ENCODE measurements around the gene RNF26. TPM values are rescaled to one million over a fixed set of nuclear protein-coding genes. Genes with fewer than 3 reads are reported as not detected.

Gene RNF26
- total and polyA plus RNA-seq, 4 donors: 8.2 to 25.4 (median 13.6) TPM

DNA sequence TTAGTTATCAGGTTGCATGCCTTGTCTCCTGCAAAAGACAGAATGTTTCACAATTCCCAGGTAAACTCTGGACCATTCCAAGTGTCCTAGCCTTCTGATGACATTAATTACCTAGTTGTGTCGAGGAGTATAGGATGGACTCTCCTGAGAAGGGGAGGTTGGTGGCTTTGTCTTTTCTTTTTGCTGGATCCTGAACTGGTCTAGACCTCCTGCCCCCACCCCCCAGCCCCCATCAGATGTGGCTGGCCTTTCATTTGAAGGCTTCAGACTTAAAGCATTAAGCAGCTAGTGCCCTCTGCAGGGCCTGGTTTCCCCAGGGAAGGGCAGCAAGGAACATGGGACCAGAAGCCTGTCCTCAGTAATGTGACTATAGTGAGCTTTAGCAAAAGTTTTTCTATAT lies 27.1 kb upstream of the RNF26 start:
- no peak for ATAC-seq (ENCODE audit: insufficient read depth, low FRiP score)
- H3K27me3 ChIP-seq (ENCODE audit: control insufficient read depth in 3 of 3, insufficient read depth in 3 of 3, low read length in 2 of 3): no peaks in the 10 kb centered on the region
- DNase-seq: peak in 1 of 3 donors; percentile 26
- peaks cover 7 to 32% (median 18%) of the 10 kb centered on the region in 4 donors for H3K36me3 ChIP-seq (ENCODE audit: control insufficient read depth in 4 of 4, insufficient read depth in 4 of 4, low read length in 4 of 4)
- peaks cover 0 to 3% (median 0%) of the 10 kb centered on the region in 5 donors for H3K4me1 ChIP-seq (ENCODE audit: control insufficient read depth in 5 of 5, insufficient read depth in 5 of 5, low read length in 5 of 5)
- TF ChIP-seq, protein P1, sequence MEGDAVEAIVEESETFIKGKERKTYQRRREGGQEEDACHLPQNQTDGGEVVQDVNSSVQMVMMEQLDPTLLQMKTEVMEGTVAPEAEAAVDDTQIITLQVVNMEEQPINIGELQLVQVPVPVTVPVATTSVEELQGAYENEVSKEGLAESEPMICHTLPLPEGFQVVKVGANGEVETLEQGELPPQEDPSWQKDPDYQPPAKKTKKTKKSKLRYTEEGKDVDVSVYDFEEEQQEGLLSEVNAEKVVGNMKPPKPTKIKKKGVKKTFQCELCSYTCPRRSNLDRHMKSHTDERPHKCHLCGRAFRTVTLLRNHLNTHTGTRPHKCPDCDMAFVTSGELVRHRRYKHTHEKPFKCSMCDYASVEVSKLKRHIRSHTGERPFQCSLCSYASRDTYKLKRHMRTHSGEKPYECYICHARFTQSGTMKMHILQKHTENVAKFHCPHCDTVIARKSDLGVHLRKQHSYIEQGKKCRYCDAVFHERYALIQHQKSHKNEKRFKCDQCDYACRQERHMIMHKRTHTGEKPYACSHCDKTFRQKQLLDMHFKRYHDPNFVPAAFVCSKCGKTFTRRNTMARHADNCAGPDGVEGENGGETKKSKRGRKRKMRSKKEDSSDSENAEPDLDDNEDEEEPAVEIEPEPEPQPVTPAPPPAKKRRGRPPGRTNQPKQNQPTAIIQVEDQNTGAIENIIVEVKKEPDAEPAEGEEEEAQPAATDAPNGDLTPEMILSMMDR (IDR thresholded peaks at IDR 0.05; ENCODE audit: control extremely low read depth, extremely low read depth): no peak
- H3K4me3 ChIP-seq: no peak overlapping the region
- no peak overlapping the region for H3K9ac ChIP-seq (ENCODE audit: insufficient read depth in 1 of 2, low read length in 2 of 2)
- peak overlapping the region in 1 of 2 donors; percentile 37 for H3K27ac ChIP-seq (ENCODE audit: low read depth in 1 of 2, low read length in 1 of 2)
- WGBS, 2 donors: 74 to 81% methylated on average over 1 of the region's 1 CpG
- no peaks in the 10 kb centered on the region for H3K9me3 ChIP-seq (ENCODE audit: control insufficient read depth in 4 of 4, insufficient read depth in 3 of 4, low read length in 3 of 4)

DNA sequence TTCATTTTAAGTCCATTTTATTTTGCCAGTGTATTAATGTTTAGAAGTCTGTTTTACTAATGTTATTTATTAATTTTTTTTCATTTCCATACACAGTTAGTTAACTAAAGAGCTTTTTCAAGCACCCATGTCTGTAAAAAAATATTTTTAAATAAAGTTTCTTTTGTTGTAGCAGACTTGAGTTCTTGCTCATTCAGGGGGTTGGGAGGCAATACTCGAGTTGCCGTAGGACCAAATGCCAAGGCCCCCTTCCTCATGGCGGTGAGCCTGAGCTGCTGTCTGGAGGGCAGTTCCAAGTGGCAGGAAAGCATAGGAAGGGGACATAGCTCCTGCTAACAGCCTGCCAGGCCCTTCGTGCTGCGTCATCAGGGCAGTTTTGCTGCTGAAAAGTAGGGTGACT lies 26.4 kb upstream of the RNF26 start:
- TF ChIP-seq, protein P1 (IDR thresholded peaks at IDR 0.05; ENCODE audit: control extremely low read depth, extremely low read depth): no peak
- ATAC-seq (ENCODE audit: insufficient read depth, low FRiP score) (no peak), DNase-seq (no peak)
- no peaks in the 10 kb centered on the region for H3K9me3 ChIP-seq (ENCODE audit: control insufficient read depth in 4 of 4, insufficient read depth in 3 of 4, low read length in 3 of 4)
- H3K4me1 ChIP-seq (ENCODE audit: control insufficient read depth in 5 of 5, insufficient read depth in 5 of 5, low read length in 5 of 5): peaks cover 0 to 4% (median 0%) of the 10 kb centered on the region in 5 donors
- H3K36me3 ChIP-seq (ENCODE audit: control insufficient read depth in 4 of 4, insufficient read depth in 4 of 4, low read length in 4 of 4): peaks cover 7 to 35% (median 16%) of the 10 kb centered on the region in 4 donors
- no peak overlapping the region for H3K9ac ChIP-seq (ENCODE audit: insufficient read depth in 1 of 2, low read length in 2 of 2)
- no peak overlapping the region for H3K4me3 ChIP-seq
- no peaks in the 10 kb centered on the region for H3K27me3 ChIP-seq (ENCODE audit: control insufficient read depth in 3 of 3, insufficient read depth in 3 of 3, low read length in 2 of 3)
- 81 to 87% methylated on average over 5 of the region's 5 CpGs for WGBS, 2 donors
- H3K27ac ChIP-seq (ENCODE audit: low read depth in 1 of 2, low read length in 1 of 2): no peak overlapping the region

- Histone ChIP-seq H3K27me3 (ENCODE audit: control insufficient read depth in 3 of 3, insufficient read depth in 3 of 3, low read length in 2 of 3) (no peaks in the 10 kb centered on the region), H3K27ac (ENCODE audit: low read depth in 1 of 2, low read length in 1 of 2) (no peak overlapping the region), H3K36me3 (ENCODE audit: control insufficient read depth in 4 of 4, insufficient read depth in 4 of 4, low read length in 4 of 4) (peaks cover 0 to 27% (median 6%) of the 10 kb centered on the region in 4 donors), H3K9ac (ENCODE audit: insufficient read depth in 1 of 2, low read length in 2 of 2) (no peak overlapping the region), H3K4me3 (no peak overlapping the region), H3K9me3 (ENCODE audit: control insufficient read depth in 4 of 4, insufficient read depth in 3 of 4, low read length in 3 of 4) (no peaks in the 10 kb centered on the region), H3K4me1 (ENCODE audit: control insufficient read depth in 5 of 5, insufficient read depth in 5 of 5, low read length in 5 of 5) (peaks cover 0 to 4% (median 0%) of the 10 kb centered on the region in 5 donors)
- ATAC-seq (ENCODE audit: insufficient read depth, low FRiP score) (no peak), DNase-seq (no peak)
- WGBS, 2 donors: 93 to 94% methylated on average over 11 of the region's 11 CpGs
- TF ChIP-seq, protein P1 (IDR thresholded peaks at IDR 0.05; ENCODE audit: control extremely low read depth, extremely low read depth): no peak
Measured at GRCh38 chr11:119309411-119309810, 24.9 kb upstream of the RNF26 start.
